GM21529 (cell line): Measurements from ENCODE around the gene RXFP3.
"Not testable (repeated sequence)": the region's sequence is repeated elsewhere in the genome, so short reads cannot be mapped to it uniquely, and the experiment has no call there.

Experiments
- ATAC-seq: cut with Tn5 transposase; IDR thresholded peaks from one replicate; pipeline ENCODE4 v1.9.1; 2021; ENCODE audit not compliant: unreplicated experiment

RXFP3 gene

GRCh38 chr5:33934176-33934575 is 2.0 kb upstream of the RXFP3 start:
- peak; percentile 19 for ATAC-seq

GRCh38 chr5:33936004-33936380 is 194 bp upstream of the RXFP3 start:
- peak; percentile 31 for ATAC-seq

GRCh38 chr5:33937017-33937706 is 976 bp downstream of the RXFP3 start:
- no peak for ATAC-seq

GRCh38 chr5:33937707-33938506 is 1.7 kb downstream of the RXFP3 start:
- no peak for ATAC-seq

GRCh38 chr5:33938507-33938796 is 2.3 kb downstream of the RXFP3 start:
- no peak for ATAC-seq

- no peak for ATAC-seq
Observed at GRCh38 chr5:33938881-33939280, 2.7 kb downstream of the RXFP3 start.

- ATAC-seq, result no peak
Observed at GRCh38 chr5:33939556-33940262, 3.5 kb downstream of the RXFP3 start.

- no peak for ATAC-seq
Observed at GRCh38 chr5:33941090-33941489, 4.9 kb downstream of the RXFP3 start.

GRCh38 chr5:33944543-33945132 is 8.5 kb downstream of the RXFP3 start:
- ATAC-seq, result no peak

GRCh38 chr5:33952175-33952574 is 16.0 kb downstream of the RXFP3 start:
- not testable (repeated sequence) for ATAC-seq

GRCh38 chr5:33957577-33958150 is 21.5 kb downstream of the RXFP3 start:
- no peak for ATAC-seq

- no peak for ATAC-seq
Observed at GRCh38 chr5:33958176-33958575, 22.0 kb downstream of the RXFP3 start.

GRCh38 chr5:33964132-33964700 is 28.0 kb downstream of the RXFP3 start:
- peak; percentile 48 for ATAC-seq

GRCh38 chr5:33966805-33967204 is 30.6 kb downstream of the RXFP3 start:
- ATAC-seq, result no peak

GRCh38 chr5:33968211-33969005 is 32.2 kb downstream of the RXFP3 start:
- ATAC-seq, result no peak

GRCh38 chr5:33969572-33970452 is 33.6 kb downstream of the RXFP3 start:
- peak; percentile 86 for ATAC-seq

- ATAC-seq, result peak; percentile 56
Observed at GRCh38 chr5:33973271-33973670, 37.1 kb downstream of the RXFP3 start.

GRCh38 chr5:33975852-33976251 is 39.7 kb downstream of the RXFP3 start:
- ATAC-seq, result no peak

- no peak for ATAC-seq
Observed at GRCh38 chr5:33976307-33976706, 40.1 kb downstream of the RXFP3 start.
